RCC 7860 (cell line): ENCODE results near the gene AP2A1.

Experiments
- DNase-seq: peaks from one replicate; pipeline ENCODE4 v3.0.0-alpha.2; 2015; ENCODE audit warnings: low spot score
- FAIRE-seq: peaks from 2 replicates; lab custom pipeline; 2012; peaks lifted over from hg19 to GRCh38; lab: Jason Lieb, UNC

Gene AP2A1

DNA sequence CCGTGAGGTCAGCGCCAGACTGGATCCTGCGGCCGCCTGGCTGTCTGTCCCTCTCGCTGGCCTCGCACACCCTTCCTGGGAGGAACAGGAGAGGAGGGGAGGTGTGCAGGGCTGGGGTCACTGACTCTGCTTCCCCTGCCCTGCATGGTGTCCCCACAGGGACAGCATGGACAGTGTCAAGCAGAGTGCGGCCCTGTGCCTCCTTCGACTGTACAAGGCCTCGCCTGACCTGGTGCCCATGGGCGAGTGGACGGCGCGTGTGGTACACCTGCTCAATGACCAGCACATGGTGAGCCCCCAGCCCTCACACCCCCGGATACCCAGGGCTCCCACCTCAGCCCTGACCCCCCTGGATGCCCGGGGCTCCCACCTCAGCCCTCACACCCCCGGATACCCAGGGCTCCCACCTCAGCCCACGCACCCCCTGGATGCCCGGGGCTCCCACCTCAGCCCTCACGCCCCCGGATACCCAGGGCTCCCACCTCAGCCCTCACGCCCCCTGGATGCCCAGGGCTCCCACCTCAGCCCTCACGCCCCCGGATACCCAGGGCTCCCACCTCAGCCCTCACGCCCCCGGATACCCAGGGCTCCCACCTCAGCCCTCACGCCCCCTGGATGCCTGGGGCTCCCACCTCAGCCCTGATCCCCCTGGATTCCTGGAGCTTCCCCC is 25.1 kb downstream of the AP2A1 start:
- no peak for FAIRE-seq
- DNase-seq: no peak

- DNase-seq (no peak), FAIRE-seq (no peak)
Measured at GRCh38 chr19:49792829-49793560, 26.2 kb downstream of the AP2A1 start.

- FAIRE-seq (no peak), DNase-seq (peak; percentile 68)
Measured at GRCh38 chr19:49793561-49793840, 26.7 kb downstream of the AP2A1 start.

GRCh38 chr19:49795615-49796014 is 28.8 kb downstream of the AP2A1 start:
- no peak for FAIRE-seq
- DNase-seq: no peak

DNA sequence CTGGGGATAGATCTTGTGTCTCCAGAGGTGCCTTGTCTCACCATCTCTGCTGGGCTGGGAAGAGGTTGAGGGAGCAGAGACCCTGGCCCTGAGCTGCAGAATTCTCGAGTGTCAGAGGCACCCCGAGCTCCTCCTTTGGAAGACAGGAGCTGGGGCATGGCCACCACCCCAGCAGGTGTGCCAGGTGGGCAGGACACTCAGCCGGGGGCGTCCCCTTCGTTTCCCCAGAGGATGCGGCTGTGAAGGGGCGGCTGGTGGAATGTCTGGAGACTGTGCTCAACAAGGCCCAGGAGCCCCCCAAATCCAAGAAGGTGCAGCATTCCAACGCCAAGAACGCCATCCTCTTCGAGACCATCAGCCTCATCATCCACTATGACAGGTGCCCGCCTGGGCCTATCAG is 31.8 kb downstream of the AP2A1 start:
- DNase-seq (no peak), FAIRE-seq (no peak)

DNA sequence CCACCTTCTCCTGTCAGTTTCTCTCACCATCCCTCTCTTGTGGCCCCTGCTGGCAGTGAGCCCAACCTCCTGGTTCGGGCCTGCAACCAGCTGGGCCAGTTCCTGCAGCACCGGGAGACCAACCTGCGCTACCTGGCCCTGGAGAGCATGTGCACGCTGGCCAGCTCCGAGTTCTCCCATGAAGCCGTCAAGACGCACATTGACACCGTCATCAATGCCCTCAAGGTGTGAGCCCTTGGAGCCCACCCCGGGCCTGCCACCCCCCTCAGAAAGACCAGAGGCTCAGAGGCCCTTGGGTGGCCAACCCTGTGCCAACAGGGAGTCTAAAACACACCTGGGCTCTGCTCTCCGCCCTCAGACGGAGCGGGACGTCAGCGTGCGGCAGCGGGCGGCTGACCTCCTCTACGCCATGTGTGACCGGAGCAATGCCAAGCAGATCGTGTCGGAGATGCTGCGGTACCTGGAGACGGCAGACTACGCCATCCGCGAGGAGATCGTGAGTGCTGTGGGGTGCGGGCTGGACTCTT is 32.5 kb downstream of the AP2A1 start:
- DNase-seq: no peak
- FAIRE-seq: no peak

- FAIRE-seq: no peak
- DNase-seq: no peak
Measured at GRCh38 chr19:49799798-49800376, 33.1 kb downstream of the AP2A1 start.

DNA sequence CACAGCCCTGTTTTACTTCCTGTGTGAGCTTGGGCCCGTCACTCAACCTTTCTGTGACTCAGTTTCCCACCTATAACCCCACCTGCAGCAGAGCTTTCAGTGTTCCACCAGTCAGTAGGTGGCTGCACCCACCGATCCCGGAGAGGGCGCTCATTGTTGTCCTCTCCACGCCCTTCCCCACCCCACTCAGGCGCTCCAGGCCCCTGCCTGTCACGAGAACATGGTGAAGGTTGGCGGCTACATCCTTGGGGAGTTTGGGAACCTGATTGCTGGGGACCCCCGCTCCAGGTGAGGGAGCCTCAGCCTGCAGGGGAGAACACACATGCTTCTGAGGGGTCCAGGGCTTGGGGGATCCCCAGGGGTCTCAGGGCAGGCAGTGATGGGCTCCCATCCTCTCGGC is 34.0 kb downstream of the AP2A1 start:
- FAIRE-seq: no peak
- DNase-seq: no peak

DNA sequence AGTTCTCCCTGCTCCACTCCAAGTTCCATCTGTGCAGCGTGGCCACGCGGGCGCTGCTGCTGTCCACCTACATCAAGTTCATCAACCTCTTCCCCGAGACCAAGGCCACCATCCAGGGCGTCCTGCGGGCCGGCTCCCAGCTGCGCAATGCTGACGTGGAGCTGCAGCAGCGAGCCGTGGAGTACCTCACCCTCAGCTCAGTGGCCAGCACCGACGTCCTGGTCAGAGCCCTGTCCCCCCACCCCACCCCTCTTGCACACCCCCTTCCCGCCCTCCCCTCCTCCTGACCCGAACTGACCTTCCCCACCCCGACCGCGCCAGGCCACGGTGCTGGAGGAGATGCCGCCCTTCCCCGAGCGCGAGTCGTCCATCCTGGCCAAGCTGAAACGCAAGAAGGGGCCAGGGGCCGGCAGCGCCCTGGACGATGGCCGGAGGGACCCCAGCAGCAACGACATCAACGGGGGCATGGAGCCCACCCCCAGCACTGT is 34.6 kb downstream of the AP2A1 start:
- no peak for DNase-seq
- FAIRE-seq: no peak

GRCh38 chr19:49801966-49802661 is 35.3 kb downstream of the AP2A1 start:
- no peak for FAIRE-seq
- peak; percentile 5 for DNase-seq

- FAIRE-seq (no peak), DNase-seq (no peak)
Measured at GRCh38 chr19:49802836-49803528, 36.2 kb downstream of the AP2A1 start.

DNA sequence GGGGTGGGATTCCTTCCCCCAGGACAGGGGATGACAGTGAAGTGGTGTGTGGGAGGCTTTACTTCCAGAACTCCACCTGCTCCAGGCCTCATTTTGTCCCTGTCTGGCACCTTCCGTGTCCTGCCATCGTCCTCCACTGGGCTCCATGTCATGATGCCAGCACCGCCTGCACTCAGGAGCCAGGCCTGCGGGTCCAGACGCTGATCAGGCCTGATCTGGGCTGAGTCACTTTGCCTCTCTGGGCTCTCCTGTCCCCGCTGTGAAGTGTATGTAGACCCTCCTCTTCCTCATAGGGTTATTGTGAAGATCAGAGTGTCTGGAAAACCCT is 36.7 kb downstream of the AP2A1 start:
- DNase-seq (no peak), FAIRE-seq (no peak)

- no peak for FAIRE-seq
Measured at GRCh38 chr19:49805822-49806619, 39.2 kb downstream of the AP2A1 start.

DNA sequence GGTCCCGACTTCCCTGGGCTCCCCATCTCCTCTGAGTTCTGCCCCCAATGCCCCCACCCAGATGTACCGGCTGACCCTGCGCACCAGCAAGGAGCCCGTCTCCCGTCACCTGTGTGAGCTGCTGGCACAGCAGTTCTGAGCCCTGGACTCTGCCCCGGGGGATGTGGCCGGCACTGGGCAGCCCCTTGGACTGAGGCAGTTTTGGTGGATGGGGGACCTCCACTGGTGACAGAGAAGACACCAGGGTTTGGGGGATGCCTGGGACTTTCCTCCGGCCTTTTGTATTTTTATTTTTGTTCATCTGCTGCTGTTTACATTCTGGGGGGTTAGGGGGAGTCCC is 39.8 kb downstream of the AP2A1 start:
- DNase-seq (no peak), FAIRE-seq (no peak)

More at GRCh38 chr19:49805822-49806619, 39.2 kb downstream of the AP2A1 start:
- DNase-seq: no peak

DNA sequence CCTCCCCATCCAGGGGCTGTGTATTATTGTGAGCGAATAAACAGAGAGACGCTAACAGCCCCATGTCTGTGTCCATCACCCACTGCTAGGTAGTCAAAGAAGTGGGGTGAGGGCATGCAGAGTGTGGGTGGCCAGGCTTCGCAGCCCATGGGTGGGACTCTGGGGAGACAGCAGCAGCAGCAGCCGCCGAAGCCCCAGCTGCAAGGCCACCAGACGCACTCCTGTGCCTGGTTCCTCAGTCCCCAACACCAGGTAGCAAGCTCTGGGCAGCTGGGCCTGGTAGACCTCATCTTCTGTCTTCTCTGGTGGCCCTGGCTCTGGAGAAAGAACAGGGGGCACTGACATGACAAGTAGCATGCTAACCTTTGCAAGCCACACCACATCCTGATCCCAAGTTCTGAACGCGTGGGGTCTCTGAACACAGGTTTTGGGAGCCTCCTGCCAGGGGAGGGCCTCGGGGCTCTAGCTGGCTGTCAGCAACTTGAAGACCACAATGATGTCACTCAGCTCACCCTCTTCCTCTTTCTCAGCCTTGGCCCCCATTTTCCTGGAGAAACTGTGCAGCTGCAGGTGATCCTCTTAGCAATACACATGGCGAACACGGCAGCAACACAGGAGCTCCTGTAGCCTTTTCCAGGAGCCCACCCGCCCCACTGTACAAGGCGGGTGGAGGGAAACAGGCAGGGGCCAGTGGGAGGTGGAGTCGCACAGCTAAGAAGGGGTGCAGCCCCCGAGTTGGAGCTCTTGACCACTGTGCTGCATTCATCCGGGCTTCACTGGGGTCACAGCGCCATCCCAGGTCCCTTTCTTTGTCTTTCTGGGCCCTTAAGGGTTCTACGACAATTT is 40.5 kb downstream of the AP2A1 start:
- DNase-seq (no peak), FAIRE-seq (no peak)

- DNase-seq: no peak
- FAIRE-seq: no peak
Measured at GRCh38 chr19:49807904-49808675, 41.3 kb downstream of the AP2A1 start.

- FAIRE-seq: no peak
- DNase-seq: no peak
Measured at GRCh38 chr19:49808711-49809159, 41.9 kb downstream of the AP2A1 start.

DNA sequence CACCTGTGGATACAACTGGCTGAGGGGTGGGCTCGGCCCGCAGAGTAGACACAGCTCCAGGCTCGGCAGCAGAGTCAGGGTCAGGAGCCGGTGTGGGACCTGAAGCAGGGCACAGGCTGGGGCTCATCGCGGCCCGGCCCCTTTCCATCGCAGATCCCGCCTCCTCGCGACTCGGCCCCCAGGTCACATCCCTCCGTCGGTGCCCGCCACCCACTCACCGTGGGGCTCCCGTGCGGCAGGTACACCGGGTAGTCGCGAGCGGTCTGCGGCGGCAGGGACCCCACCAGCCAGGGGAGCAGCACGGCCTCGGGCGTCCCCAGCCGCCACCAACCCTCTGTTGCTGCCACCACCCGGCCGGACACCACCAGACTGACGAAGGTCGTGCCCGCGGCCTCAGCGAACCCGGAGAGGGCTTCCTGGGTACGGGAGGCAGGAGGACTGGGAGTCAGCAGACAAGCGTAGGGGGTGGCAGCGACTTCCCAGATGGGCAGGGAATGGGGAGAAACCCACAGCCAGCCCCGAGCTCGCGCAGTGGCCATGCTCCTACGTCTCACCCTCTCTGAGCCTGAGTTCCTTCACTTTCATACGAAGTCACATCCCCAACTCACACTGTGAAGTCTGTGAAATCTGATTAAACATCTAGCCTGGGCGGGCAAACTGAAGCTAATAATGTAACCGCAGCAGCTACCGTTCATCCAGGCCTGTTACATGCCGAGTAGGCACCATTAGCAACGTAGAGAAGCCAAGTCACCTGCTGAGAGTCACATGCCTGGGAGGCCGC is 42.5 kb downstream of the AP2A1 start:
- FAIRE-seq (no peak), DNase-seq (peak; percentile 5)
